Measurements from ENCODE around the gene GUCY2D.
A peak's percentile ranks its signal among the peaks of the same experiment; 100 is the strongest.

Gene GUCY2D

GRCh38 chr17:8031950-8032349, 29.5 kb downstream of the GUCY2D start:
- H3K4me3 Mint-ChIP-seq = no peak overlapping the region
- peaks cover 11% of the 10 kb centered on the region for H3K9me3 Mint-ChIP-seq
- TF ChIP-seq, protein P1, sequence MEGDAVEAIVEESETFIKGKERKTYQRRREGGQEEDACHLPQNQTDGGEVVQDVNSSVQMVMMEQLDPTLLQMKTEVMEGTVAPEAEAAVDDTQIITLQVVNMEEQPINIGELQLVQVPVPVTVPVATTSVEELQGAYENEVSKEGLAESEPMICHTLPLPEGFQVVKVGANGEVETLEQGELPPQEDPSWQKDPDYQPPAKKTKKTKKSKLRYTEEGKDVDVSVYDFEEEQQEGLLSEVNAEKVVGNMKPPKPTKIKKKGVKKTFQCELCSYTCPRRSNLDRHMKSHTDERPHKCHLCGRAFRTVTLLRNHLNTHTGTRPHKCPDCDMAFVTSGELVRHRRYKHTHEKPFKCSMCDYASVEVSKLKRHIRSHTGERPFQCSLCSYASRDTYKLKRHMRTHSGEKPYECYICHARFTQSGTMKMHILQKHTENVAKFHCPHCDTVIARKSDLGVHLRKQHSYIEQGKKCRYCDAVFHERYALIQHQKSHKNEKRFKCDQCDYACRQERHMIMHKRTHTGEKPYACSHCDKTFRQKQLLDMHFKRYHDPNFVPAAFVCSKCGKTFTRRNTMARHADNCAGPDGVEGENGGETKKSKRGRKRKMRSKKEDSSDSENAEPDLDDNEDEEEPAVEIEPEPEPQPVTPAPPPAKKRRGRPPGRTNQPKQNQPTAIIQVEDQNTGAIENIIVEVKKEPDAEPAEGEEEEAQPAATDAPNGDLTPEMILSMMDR (IDR thresholded peaks at IDR 0.05) = no peak
- H3K4me1 Mint-ChIP-seq = no peaks in the 10 kb centered on the region
- H3K27ac Mint-ChIP-seq = no peak overlapping the region
- H3K36me3 Mint-ChIP-seq (ENCODE audit: low read depth) = no peaks in the 10 kb centered on the region
- peaks cover 83% of the 10 kb centered on the region for H3K27me3 Mint-ChIP-seq (ENCODE audit: low read depth, poor library complexity)
- no peak for DNase-seq

DNA sequence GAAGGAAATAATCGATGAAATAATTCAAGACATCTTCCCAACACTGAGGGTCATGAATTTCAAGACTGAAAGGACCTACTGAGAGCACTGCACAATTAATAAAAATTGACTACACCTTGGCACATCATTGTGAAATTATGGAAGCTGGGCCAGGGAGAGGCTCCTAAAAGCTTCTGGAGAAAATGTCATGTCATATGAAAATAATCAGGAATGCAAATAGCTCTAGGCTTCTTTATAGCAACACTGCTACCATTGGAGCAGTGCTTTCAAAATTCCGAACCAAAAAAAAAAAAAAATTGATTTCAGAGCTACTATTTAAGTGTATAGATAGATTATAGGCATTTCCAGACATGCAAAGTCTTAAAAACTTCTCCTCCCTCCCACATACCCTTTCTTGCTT, 30.0 kb downstream of the GUCY2D start:
- Mint-ChIP-seq H3K27me3 (ENCODE audit: low read depth, poor library complexity) (peaks cover 82% of the 10 kb centered on the region), H3K4me3 (no peak overlapping the region), H3K36me3 (ENCODE audit: low read depth) (no peaks in the 10 kb centered on the region), H3K9me3 (peaks cover 10% of the 10 kb centered on the region), H3K4me1 (no peaks in the 10 kb centered on the region), H3K27ac (no peak overlapping the region)
- TF ChIP-seq, protein P1 (IDR thresholded peaks at IDR 0.05) = no peak
- no peak for DNase-seq

GRCh38 chr17:8038954-8039610, 36.7 kb downstream of the GUCY2D start, which contains the start of gene ALOX15B:
Gene ALOX15B (plus strand): TSS chr17:8039059. CDS start chr17:8039156, 97 bp downstream.
- TF ChIP-seq, protein P1 (IDR thresholded peaks at IDR 0.05) = no peak
- no peak for DNase-seq
- Mint-ChIP-seq H3K27ac (no peak within 1 kb of the TSS), H3K4me1 (no peaks in the 10 kb centered on the region), H3K4me3 (no peak within 1 kb of the TSS), H3K9me3 (no peaks in the 10 kb centered on the region), H3K27me3 (ENCODE audit: low read depth, poor library complexity) (peaks cover 65% of the 10 kb centered on the region), H3K36me3 (ENCODE audit: low read depth) (no peaks in the 10 kb centered on the region)

- H3K4me1 Mint-ChIP-seq = no peaks in the 10 kb centered on the region
- TF ChIP-seq, protein P1 (IDR thresholded peaks at IDR 0.05) = no peak
- DNase-seq = no peak
- H3K27ac Mint-ChIP-seq = no peak overlapping the region
- H3K27me3 Mint-ChIP-seq (ENCODE audit: low read depth, poor library complexity) = peaks cover 59% of the 10 kb centered on the region
- no peaks in the 10 kb centered on the region for H3K36me3 Mint-ChIP-seq (ENCODE audit: low read depth)
- no peaks in the 10 kb centered on the region for H3K9me3 Mint-ChIP-seq
- no peak overlapping the region for H3K4me3 Mint-ChIP-seq
These were observed 37.3 kb downstream of the GUCY2D start for GRCh38 chr17:8039611-8040168.

- Mint-ChIP-seq H3K27ac (no peak overlapping the region), H3K36me3 (ENCODE audit: low read depth) (no peaks in the 10 kb centered on the region), H3K9me3 (no peaks in the 10 kb centered on the region), H3K4me3 (no peak overlapping the region), H3K27me3 (ENCODE audit: low read depth, poor library complexity) (peaks cover 54% of the 10 kb centered on the region), H3K4me1 (peaks cover 5% of the 10 kb centered on the region)
- no peak for DNase-seq
- TF ChIP-seq, protein P1 (IDR thresholded peaks at IDR 0.05) = peak; percentile 45
These were observed 39.0 kb downstream of the GUCY2D start for GRCh38 chr17:8041249-8041928.

Measured in nephron progenitor cell (in vitro differentiated cells).